K562 (cell line): ENCODE measurements around the gene PYY. TPM values are rescaled to one million over a fixed set of nuclear protein-coding genes. Genes with fewer than 3 reads are reported as not detected.
A peak's percentile ranks its signal among the peaks of the same experiment; 100 is the strongest.

ENCODE experiments used
- ATAC-seq: fragments of 200-7000 bp; cut with Tn5 transposase; 3 replicates; pipeline ENCODE4 v1.9.1; 2020; ENCODE audit warnings: moderate library complexity
- BruUV-seq: library from RNA; stranded (reverse); fragments of 400-500 nt; replicated peaks from 2 replicates; lab custom pipeline; 2021; lab: Mats Ljungman, UMichigan
- CTCF ChIA-PET: fragments of 300-600 bp; formaldehyde crosslinking; extraction: SDS; loops from one replicate; lab custom pipeline; 2021; ENCODE audit warnings: low intra/inter-chr PET ratio; lab: Yijun Ruan, JAX
- POLR2A ChIA-PET: fragments of 300-600, 350-650 bp; sonication (Branson Sonifier 250); formaldehyde crosslinking; extraction: SDS; loops from one replicate; lab custom pipeline; 2021; ENCODE audit warnings: antibody characterized with exemption, inconsistent platforms; lab: Yijun Ruan, JAX
- DNase-seq, 4 experiments: peaks; one replicate each; pipeline versions ENCODE4 v3.0.0 to v3.0.0-alpha.2; 2011 to 2018; ENCODE audit warnings: low spot score in 3 of 4, mixed read lengths in 3 of 4; ENCODE audit errors: extremely low read depth in 1 of 4
- FAIRE-seq: peaks from 2 replicates; lab custom pipeline; 2011; peaks lifted over from hg19 to GRCh38; lab: Jason Lieb, UNC
- H2AFZ ChIP-seq: 2 replicates; pipeline ENCODE4 v1.6.0; 2011; ENCODE audit warnings: low read depth, low read length, control low read depth, inconsistent platforms
- H3K27ac ChIP-seq: fragments of 200-600 bp; 3 replicates; pipeline ENCODE4 v1.8.0; 2011; ENCODE audit warnings: low read depth, mild to moderate bottlenecking, control low read depth, inconsistent platforms, low read length, moderate library complexity, mixed read lengths; ENCODE audit errors: extremely low read depth
- H3K27me3 ChIP-seq, 2 experiments: fragments of 300-600 bp in 1 of 2; 2 replicates in 1 of 2; 3 replicates in 1 of 2; pipeline versions ENCODE4 v1.6.0 to v1.8.0; 2011; ENCODE audit warnings: inconsistent platforms in 2 of 2, low read length in 2 of 2, mild to moderate bottlenecking in 1 of 2, mixed read lengths in 1 of 2, moderate library complexity in 1 of 2; ENCODE audit not compliant: control insufficient read depth in 2 of 2, insufficient read depth in 2 of 2
- H3K36me3 ChIP-seq: fragments of 300-600 bp; 3 replicates; pipeline ENCODE4 v1.8.0; 2011; ENCODE audit warnings: mild to moderate bottlenecking, low read length, inconsistent platforms; ENCODE audit not compliant: control insufficient read depth, insufficient read depth
- H3K4me1 ChIP-seq, 2 experiments: fragments of 200-600 bp in 1 of 2; replicated peaks in 1 of 2; 2 replicates in 1 of 2; 3 replicates in 1 of 2; pipeline versions ENCODE4 v1.5.1 to v1.8.0; 2011; ENCODE audit warnings: inconsistent platforms in 2 of 2, low read length in 2 of 2, mild to moderate bottlenecking in 1 of 2, mixed read lengths in 1 of 2, moderate library complexity in 1 of 2; ENCODE audit not compliant: control insufficient read depth in 2 of 2, insufficient read depth in 2 of 2
- H3K4me2 ChIP-seq: 2 replicates; pipeline ENCODE4 v1.6.1; 2011; ENCODE audit warnings: low read length, control low read depth, inconsistent platforms, mixed read lengths; ENCODE audit not compliant: insufficient read depth
- H3K4me3 ChIP-seq: fragments of 200-600 bp; sonication (generic), shearing (Covaris generic); 2 replicates; pipeline ENCODE4 v1.5.1; 2016; ENCODE audit warnings: control low read depth, inconsistent platforms
- H3K79me2 ChIP-seq: fragments of 200-600 bp; 3 replicates; pipeline ENCODE4 v1.8.0; 2011; ENCODE audit warnings: low read length, inconsistent platforms; ENCODE audit not compliant: control insufficient read depth, insufficient read depth
- H3K9ac ChIP-seq, 2 experiments: 2 replicates each; pipeline versions ENCODE4 v1.6.0 to v1.6.1; 2011; ENCODE audit warnings: low read depth in 2 of 2, low read length in 2 of 2, control low read depth in 1 of 2, inconsistent platforms in 1 of 2, mild to moderate bottlenecking in 1 of 2, mixed read lengths in 1 of 2; ENCODE audit not compliant: insufficient read depth in 1 of 2
- H3K9me1 ChIP-seq: one replicate; pipeline ENCODE4 v1.6.0; 2011; ENCODE audit warnings: inconsistent platforms, mild to moderate bottlenecking, low read length, moderate library complexity; ENCODE audit not compliant: control insufficient read depth, insufficient read depth
- H3K9me3 ChIP-seq: replicated peaks from 2 replicates; pipeline ENCODE4 v1.5.1; 2011; ENCODE audit warnings: low read depth, low read length, inconsistent platforms; ENCODE audit not compliant: control insufficient read depth, insufficient read depth
- H4K20me1 ChIP-seq: replicated peaks from 2 replicates; pipeline ENCODE4 v1.6.1; 2011; ENCODE audit warnings: low read length, inconsistent platforms, mixed read lengths; ENCODE audit not compliant: control insufficient read depth, insufficient read depth
- CTCFL ChIP-seq: IDR thresholded peaks from 2 replicates; pipeline ENCODE4 v1.6.1; 2011; ENCODE audit warnings: borderline replicate concordance, low read depth, mild to moderate bottlenecking, moderate library complexity, low read length; ENCODE audit not compliant: insufficient read depth, poor library complexity, severe bottlenecking
- KAT7 ChIP-seq: sonication (generic); formaldehyde crosslinking; IDR thresholded peaks from 2 replicates; pipeline ENCODE4 v1.8.0; 2022; ENCODE audit warnings: missing genetic modification reagents, mild to moderate bottlenecking, borderline replicate concordance
- SMC3 ChIP-seq: conservative IDR thresholded peaks from 2 replicates; pipeline ENCODE4 v1.6.1; 2011; ENCODE audit warnings: low read depth, low read length, improper control_type of control experiment; ENCODE audit not compliant: insufficient read depth
- SPI1 ChIP-seq: IDR thresholded peaks from 2 replicates; pipeline ENCODE4 v1.6.1; 2011; ENCODE audit warnings: low read depth, low read length, control low read depth, borderline replicate concordance
- ZBED1 ChIP-seq: IDR thresholded peaks from 2 replicates; pipeline ENCODE4 v1.6.1; 2014
- ZBTB33 ChIP-seq: sonication (generic); formaldehyde crosslinking; IDR thresholded peaks from 2 replicates; pipeline ENCODE4 v1.8.1; 2023; ENCODE audit warnings: mild to moderate bottlenecking, missing genetic modification reagents
- WGBS: fragments of 100-300 bp; shearing (Covaris generic); methylation state at CpG from one replicate; pipeline ENCODE4 v1.1.6; 2016; ENCODE audit warnings: low coverage, mixed read lengths; ENCODE audit not compliant: insufficient coverage; ENCODE audit errors: missing lambda C conversion rate; 5-methylcytosine and 5-hydroxymethylcytosine counted together
- in situ Hi-C: fragments of 300-500 bp; cut with MboI; formaldehyde crosslinking; loops from 4 replicates; pipeline ENCODE4 v1.15.0; 2018; ENCODE audit warnings: inconsistent platforms, mixed read lengths
- intact Hi-C: fragments of 100-400 bp; cut with micrococcal nuclease; formaldehyde crosslinking; loops from 2 replicates; pipeline ENCODE4 v1.14.2; 2022
- polyA plus RNA-seq, 8 experiments: library from polyadenylated mRNA; depleted of rRNA in 4 of 8; stranded (reverse) in 5 of 8; unstranded in 3 of 8; fragments of >200 nt; fragmentation: Nextera tagmentation in 2 of 8; fragmentation: Illumina TruSeq in 1 of 8; extraction: Ambion mirVana in 2 of 8; extraction: Trizol in 1 of 8; gene quantifications; 2 replicates each; pipeline versions ENCODE4 v1.2.1 to v1.2.3, GENCODE V29; 2011 to 2014; ENCODE audit warnings: inconsistent platforms in 1 of 8, missing spikeins in 1 of 8
- total RNA-seq, 7 experiments: library from RNA; depleted of rRNA in 6 of 7; stranded (reverse); fragments of >200 nt in 6 of 7; fragmentation: Illumina TruSeq in 2 of 7; extraction: Trizol in 2 of 7; gene quantifications; 2 replicates each; pipeline versions ENCODE4 v1.2.1 to v1.2.3, GENCODE V29; 2011 to 2021; ENCODE audit warnings: low replicate concordance in 1 of 7
- TF ChIP-seq, protein P1 (sequence below), 2 experiments: fragments of 450-650 bp; formaldehyde crosslinking in 1 of 2; IDR thresholded peaks; 2 replicates each; pipeline versions ENCODE4 v1.4.0 to v1.6.1; 2014 to 2020; ENCODE audit warnings: mild to moderate bottlenecking in 2 of 2, borderline replicate concordance in 1 of 2, low read depth in 1 of 2

Gene PYY
- total and polyA plus RNA-seq, 9 of the 15 experiments (the other 6 are each of a cell fraction or from before 2014, with no cell fraction given): not detected

GRCh38 chr17:43917348-43918025 lies 36.3 kb downstream of the PYY start:
- no TSS peak for BruUV-seq
- H3K4me3 ChIP-seq: no peak overlapping the region
- no peaks in the 10 kb centered on the region for H3K9me1 ChIP-seq
- FAIRE-seq (no peak), DNase-seq (peak; percentile 28 to 65 (median 45)), ATAC-seq (peak; percentile 96)
- peak overlapping the region in 1 of 2 experiments; percentile 66; a peak in 2 of 4 replicates for H3K9ac ChIP-seq
- H3K9me3 ChIP-seq: no peaks in the 10 kb centered on the region
- no peak overlapping the region for H3K27ac ChIP-seq
- CTCF ChIA-PET: interaction anchor here (1.9 kb wide), 1 partner anchor 78 kb away, joined by 4 read pairs; no protein-coding TSS in a partner anchor
- intact Hi-C loops: no loop called here
- POLR2A ChIA-PET: interaction anchor here (1.0 kb wide), 1 partner anchor 9 kb away, joined by 3 read pairs; no protein-coding TSS in a partner anchor
- no peaks in the 10 kb centered on the region for H3K36me3 ChIP-seq
- H4K20me1 ChIP-seq: no peaks in the 10 kb centered on the region
- WGBS: 14% methylated on average over 42 of the region's 43 CpGs
- no peaks in the 10 kb centered on the region for H3K79me2 ChIP-seq
- no peak overlapping the region; the same call in 1 of the 2 replicates for H3K4me2 ChIP-seq
- in situ Hi-C loops: no loop called here
- peaks cover 9 to 52% of the 10 kb centered on the region in 2 experiments; a peak in 4 of 5 replicates for H3K27me3 ChIP-seq
- 0 out of 2 replicates have a peak overlapping the region, but pooled peaks have one; percentile 49 for H2AFZ ChIP-seq
- H3K4me1 ChIP-seq: peaks cover 0 to 10% of the 10 kb centered on the region in 2 experiments; a peak in 2 of 5 replicates
- peak; percentile 22; the same call in 1 of the 2 replicates for TF ChIP-seq SPI1
- peak; percentile 37; the same call in 1 of the 2 replicates for TF ChIP-seq SMC3
- TF ChIP-seq ZBTB33 (CRISPR knock-in tag): peak; percentile 56
- no peak for TF ChIP-seq KAT7 (CRISPR knock-in tag)
- TF ChIP-seq, protein P1, sequence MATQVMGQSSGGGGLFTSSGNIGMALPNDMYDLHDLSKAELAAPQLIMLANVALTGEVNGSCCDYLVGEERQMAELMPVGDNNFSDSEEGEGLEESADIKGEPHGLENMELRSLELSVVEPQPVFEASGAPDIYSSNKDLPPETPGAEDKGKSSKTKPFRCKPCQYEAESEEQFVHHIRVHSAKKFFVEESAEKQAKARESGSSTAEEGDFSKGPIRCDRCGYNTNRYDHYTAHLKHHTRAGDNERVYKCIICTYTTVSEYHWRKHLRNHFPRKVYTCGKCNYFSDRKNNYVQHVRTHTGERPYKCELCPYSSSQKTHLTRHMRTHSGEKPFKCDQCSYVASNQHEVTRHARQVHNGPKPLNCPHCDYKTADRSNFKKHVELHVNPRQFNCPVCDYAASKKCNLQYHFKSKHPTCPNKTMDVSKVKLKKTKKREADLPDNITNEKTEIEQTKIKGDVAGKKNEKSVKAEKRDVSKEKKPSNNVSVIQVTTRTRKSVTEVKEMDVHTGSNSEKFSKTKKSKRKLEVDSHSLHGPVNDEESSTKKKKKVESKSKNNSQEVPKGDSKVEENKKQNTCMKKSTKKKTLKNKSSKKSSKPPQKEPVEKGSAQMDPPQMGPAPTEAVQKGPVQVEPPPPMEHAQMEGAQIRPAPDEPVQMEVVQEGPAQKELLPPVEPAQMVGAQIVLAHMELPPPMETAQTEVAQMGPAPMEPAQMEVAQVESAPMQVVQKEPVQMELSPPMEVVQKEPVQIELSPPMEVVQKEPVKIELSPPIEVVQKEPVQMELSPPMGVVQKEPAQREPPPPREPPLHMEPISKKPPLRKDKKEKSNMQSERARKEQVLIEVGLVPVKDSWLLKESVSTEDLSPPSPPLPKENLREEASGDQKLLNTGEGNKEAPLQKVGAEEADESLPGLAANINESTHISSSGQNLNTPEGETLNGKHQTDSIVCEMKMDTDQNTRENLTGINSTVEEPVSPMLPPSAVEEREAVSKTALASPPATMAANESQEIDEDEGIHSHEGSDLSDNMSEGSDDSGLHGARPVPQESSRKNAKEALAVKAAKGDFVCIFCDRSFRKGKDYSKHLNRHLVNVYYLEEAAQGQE (IDR thresholded peaks at IDR 0.05; ENCODE audit: borderline replicate concordance): peak; percentile 16; the same call in 1 of the 2 replicates
- TF ChIP-seq, protein P1 (CRISPR knock-in tag; IDR thresholded peaks at IDR 0.05; ENCODE audit: low read depth): no peak
- TF ChIP-seq CTCFL: peak; percentile 91
- TF ChIP-seq ZBED1: no peak
